ENCODE data around the gene CFAP97D1. TPM values are rescaled to one million over a fixed set of nuclear protein-coding genes. Genes with fewer than 3 reads are reported as not detected.

Gene CFAP97D1
- total RNA-seq, 6 experiments from 2014 or later: not detected

DNA sequence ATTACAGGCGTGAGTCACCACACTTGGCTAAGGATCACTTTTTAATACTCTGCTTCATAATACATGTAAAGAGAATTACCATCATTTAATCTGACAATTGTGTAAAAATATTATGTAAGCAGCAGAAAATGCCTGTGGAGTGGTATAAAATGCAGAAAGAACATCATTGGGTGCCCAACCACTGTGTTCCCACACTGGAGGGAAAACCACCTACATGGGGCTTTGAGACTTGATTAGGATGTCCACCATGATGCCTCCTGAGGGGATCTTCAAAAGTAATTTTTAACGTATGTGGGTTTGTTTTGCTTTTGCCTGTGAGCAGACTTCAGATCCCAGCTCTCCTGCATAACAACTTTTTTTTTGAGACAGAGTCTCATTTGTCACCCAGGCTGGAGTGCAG, 18.8 kb downstream of the CFAP97D1 start:
- TF ChIP-seq POLR2A (IDR thresholded peaks at IDR 0.05): no peak
- TF ChIP-seq, protein P1, sequence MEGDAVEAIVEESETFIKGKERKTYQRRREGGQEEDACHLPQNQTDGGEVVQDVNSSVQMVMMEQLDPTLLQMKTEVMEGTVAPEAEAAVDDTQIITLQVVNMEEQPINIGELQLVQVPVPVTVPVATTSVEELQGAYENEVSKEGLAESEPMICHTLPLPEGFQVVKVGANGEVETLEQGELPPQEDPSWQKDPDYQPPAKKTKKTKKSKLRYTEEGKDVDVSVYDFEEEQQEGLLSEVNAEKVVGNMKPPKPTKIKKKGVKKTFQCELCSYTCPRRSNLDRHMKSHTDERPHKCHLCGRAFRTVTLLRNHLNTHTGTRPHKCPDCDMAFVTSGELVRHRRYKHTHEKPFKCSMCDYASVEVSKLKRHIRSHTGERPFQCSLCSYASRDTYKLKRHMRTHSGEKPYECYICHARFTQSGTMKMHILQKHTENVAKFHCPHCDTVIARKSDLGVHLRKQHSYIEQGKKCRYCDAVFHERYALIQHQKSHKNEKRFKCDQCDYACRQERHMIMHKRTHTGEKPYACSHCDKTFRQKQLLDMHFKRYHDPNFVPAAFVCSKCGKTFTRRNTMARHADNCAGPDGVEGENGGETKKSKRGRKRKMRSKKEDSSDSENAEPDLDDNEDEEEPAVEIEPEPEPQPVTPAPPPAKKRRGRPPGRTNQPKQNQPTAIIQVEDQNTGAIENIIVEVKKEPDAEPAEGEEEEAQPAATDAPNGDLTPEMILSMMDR (IDR thresholded peaks at IDR 0.05): no peak
- Histone ChIP-seq H3K36me3 (no peaks in the 10 kb centered on the region), H3K27ac (no peak overlapping the region), H3K4me3 (no peak overlapping the region), H3K27me3 (no peaks in the 10 kb centered on the region), H3K4me1 (no peaks in the 10 kb centered on the region), H3K9me3 (no peaks in the 10 kb centered on the region)
- intact Hi-C loops (cut with DNase I): no loop called here
- WGBS (ENCODE audit: insufficient coverage, low coverage, low lambda C conversion rate, missing lambda C conversion rate): 64% methylated on average over 1 of the region's 2 CpGs
- ATAC-seq: no peak
- no peak for DNase-seq

DNA sequence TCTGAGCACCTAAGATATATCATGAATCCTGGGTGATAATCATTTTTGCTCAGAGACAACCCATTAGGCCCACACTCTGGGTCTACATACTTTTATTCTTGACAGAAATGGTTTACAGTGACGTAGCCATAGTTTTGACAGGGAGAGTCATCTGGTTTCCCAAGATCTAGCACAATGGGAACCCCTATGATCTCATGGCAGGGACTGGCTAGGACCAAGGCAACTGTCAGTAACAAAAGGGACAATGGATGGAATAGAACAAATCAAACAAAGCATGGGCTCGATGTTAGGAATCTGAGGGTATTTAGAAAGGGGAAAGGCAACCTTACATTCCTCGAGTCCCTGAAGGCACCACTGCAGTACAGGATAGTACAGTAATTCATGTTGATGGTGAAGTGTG, 20.5 kb downstream of the CFAP97D1 start:
- Histone ChIP-seq H3K27me3 (no peaks in the 10 kb centered on the region), H3K27ac (no peak overlapping the region), H3K9me3 (no peaks in the 10 kb centered on the region), H3K36me3 (no peaks in the 10 kb centered on the region), H3K4me3 (no peak overlapping the region), H3K4me1 (no peaks in the 10 kb centered on the region)
- TF ChIP-seq, protein P1 (IDR thresholded peaks at IDR 0.05): no peak
- no peak for TF ChIP-seq POLR2A (IDR thresholded peaks at IDR 0.05)
- DNase-seq (no peak), ATAC-seq (no peak)
- WGBS (ENCODE audit: insufficient coverage, low coverage, low lambda C conversion rate, missing lambda C conversion rate): 82% methylated on average over 2 of the region's 3 CpGs
- intact Hi-C loops (cut with DNase I): no loop called here

DNA sequence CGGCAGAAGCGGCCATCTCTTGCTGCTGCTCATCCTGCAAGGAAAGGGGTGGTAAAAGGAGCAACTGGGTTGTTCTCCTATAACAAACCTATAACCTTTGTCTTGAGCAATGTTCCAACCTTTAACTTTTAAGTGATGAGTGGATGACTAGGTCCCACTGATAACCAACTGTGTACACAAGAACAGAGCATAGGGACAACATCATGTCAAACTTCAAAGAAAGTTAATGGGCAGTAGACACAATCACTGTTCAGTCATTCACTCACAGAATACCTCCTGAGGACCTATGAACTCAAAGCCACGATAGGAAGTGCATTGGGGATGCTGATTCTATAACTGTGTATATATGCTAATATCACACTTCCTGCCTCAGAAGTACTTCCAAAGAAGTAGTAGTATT, 21.6 kb downstream of the CFAP97D1 start:
- TF ChIP-seq POLR2A (IDR thresholded peaks at IDR 0.05): no peak
- TF ChIP-seq, protein P1 (IDR thresholded peaks at IDR 0.05): no peak
- Histone ChIP-seq H3K36me3 (no peaks in the 10 kb centered on the region), H3K27ac (no peak overlapping the region), H3K4me3 (no peak overlapping the region), H3K4me1 (no peaks in the 10 kb centered on the region), H3K27me3 (no peaks in the 10 kb centered on the region), H3K9me3 (no peaks in the 10 kb centered on the region)
- 55% methylated on average over 3 of the region's 3 CpGs for WGBS (ENCODE audit: insufficient coverage, low coverage, low lambda C conversion rate, missing lambda C conversion rate)
- ATAC-seq (no peak), DNase-seq (no peak)
- intact Hi-C loops (cut with DNase I): no loop called here

DNA sequence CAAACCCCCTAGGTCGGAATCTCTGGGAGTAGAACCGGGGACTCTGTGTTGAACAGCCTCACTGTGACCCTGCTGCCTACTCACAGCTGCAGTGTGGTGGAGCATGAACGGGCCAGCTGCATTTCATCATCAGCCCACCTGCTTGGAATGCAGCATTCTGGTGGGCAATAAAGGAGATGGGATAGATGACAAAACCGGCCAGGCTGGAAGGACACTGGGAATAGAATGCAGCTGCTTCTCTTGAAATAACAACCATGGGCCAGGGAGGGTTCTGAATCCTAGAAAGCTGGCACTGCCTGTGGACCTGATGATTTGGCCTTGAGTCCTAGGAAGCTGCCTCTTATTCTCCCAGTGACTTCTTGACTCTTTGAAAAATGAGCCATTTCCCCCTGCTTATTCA, 23.5 kb downstream of the CFAP97D1 start:
- no peak for TF ChIP-seq POLR2A (IDR thresholded peaks at IDR 0.05)
- TF ChIP-seq, protein P1 (IDR thresholded peaks at IDR 0.05): no peak
- 81% methylated on average over 4 of the region's 4 CpGs for WGBS (ENCODE audit: insufficient coverage, low coverage, low lambda C conversion rate, missing lambda C conversion rate)
- no peak overlapping the region for H3K27ac ChIP-seq
- no peaks in the 10 kb centered on the region for H3K36me3 ChIP-seq
- H3K27me3 ChIP-seq: no peaks in the 10 kb centered on the region
- H3K4me1 ChIP-seq: no peaks in the 10 kb centered on the region
- ATAC-seq (no peak), DNase-seq (no peak)
- no peaks in the 10 kb centered on the region for H3K9me3 ChIP-seq
- intact Hi-C loops (cut with DNase I): no loop called here
- no peak overlapping the region for H3K4me3 ChIP-seq

DNA sequence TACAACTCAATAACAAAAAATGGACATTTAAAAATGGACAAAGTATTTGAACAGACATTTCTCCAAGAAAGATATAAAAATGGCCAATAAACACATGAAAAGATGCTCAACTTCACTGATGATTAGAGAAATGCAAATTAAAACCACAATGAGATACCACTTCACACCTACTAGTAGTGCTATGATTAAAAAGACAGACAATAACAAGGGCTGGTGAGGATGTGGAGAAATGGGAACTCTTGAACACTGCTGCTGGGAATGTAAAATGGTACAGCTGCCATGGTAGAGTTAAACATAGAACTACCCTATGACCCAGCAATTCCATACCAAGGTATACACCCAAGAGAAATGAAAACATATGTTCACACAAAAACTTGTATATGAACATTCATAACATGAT, 24.9 kb downstream of the CFAP97D1 start:
- TF ChIP-seq POLR2A (IDR thresholded peaks at IDR 0.05): no peak
- TF ChIP-seq, protein P1 (IDR thresholded peaks at IDR 0.05): no peak
- no peak for ATAC-seq
- no peaks in the 10 kb centered on the region for H3K27me3 ChIP-seq
- H3K27ac ChIP-seq: no peak overlapping the region
- H3K4me1 ChIP-seq: no peaks in the 10 kb centered on the region
- intact Hi-C loops (cut with DNase I): no loop called here
- no peaks in the 10 kb centered on the region for H3K9me3 ChIP-seq
- H3K4me3 ChIP-seq: no peak overlapping the region
- no peaks in the 10 kb centered on the region for H3K36me3 ChIP-seq
- no peak for DNase-seq
